HS-5 (cell line): ENCODE data around the gene IL23R.
"Not testable (repeated sequence)": the region's sequence is repeated elsewhere in the genome, so short reads cannot be mapped to it uniquely, and the experiment has no call there.

Source experiments
- DNase-seq: peaks from one replicate; pipeline ENCODE4 v3.0.0-alpha.2; 2012; ENCODE audit warnings: low read depth

The IL23R gene

GRCh38 chr1:67166196-67166595, at the start of gene IL23R:
TSS of gene IL23R (plus strand) at chr1:67166454. CDS start at chr1:67168121, 1,667 bp downstream.
- no peak for DNase-seq

- peak; percentile 20 for DNase-seq
Observed at GRCh38 chr1:67118191-67118590, 48.1 kb upstream of the IL23R start.

- no peak for DNase-seq
Observed at GRCh38 chr1:67118646-67119045, 47.6 kb upstream of the IL23R start.

- no peak for DNase-seq
Observed at GRCh38 chr1:67120855-67121619, 45.2 kb upstream of the IL23R start.

- DNase-seq = no peak
Observed at GRCh38 chr1:67124455-67124854, 41.8 kb upstream of the IL23R start.

- DNase-seq = no peak
Observed at GRCh38 chr1:67126111-67126746, 40.0 kb upstream of the IL23R start.

GRCh38 chr1:67126974-67127373, 39.3 kb upstream of the IL23R start:
- no peak for DNase-seq

GRCh38 chr1:67130673-67131072, 35.6 kb upstream of the IL23R start:
- DNase-seq = no peak

GRCh38 chr1:67133177-67133576, 33.1 kb upstream of the IL23R start:
- DNase-seq = no peak

- DNase-seq = no peak
Observed at GRCh38 chr1:67134695-67135094, 31.6 kb upstream of the IL23R start, which contains the start of gene C1orf141. TSS of gene C1orf141 (minus strand) at chr1:67134970. CDS start at chr1:67127240, 7,730 bp downstream.

GRCh38 chr1:67135354-67135753, 30.9 kb upstream of the IL23R start:
- no peak for DNase-seq

GRCh38 chr1:67137307-67137753, 28.9 kb upstream of the IL23R start:
- DNase-seq = no peak

GRCh38 chr1:67138813-67139499, 27.3 kb upstream of the IL23R start:
- no peak for DNase-seq

- no peak for DNase-seq
Observed at GRCh38 chr1:67140460-67140859, 25.8 kb upstream of the IL23R start.

- DNase-seq = not testable (repeated sequence)
Observed at GRCh38 chr1:67141832-67142231, 24.4 kb upstream of the IL23R start.

- no peak for DNase-seq
Observed at GRCh38 chr1:67142931-67143330, 23.3 kb upstream of the IL23R start.

GRCh38 chr1:67143966-67144365, 22.3 kb upstream of the IL23R start:
- no peak for DNase-seq

- no peak for DNase-seq
Observed at GRCh38 chr1:67144696-67145095, 21.6 kb upstream of the IL23R start.

- DNase-seq = no peak
Observed at GRCh38 chr1:67146101-67146500, 20.2 kb upstream of the IL23R start.

GRCh38 chr1:67146539-67146938, 19.7 kb upstream of the IL23R start:
- no peak for DNase-seq

GRCh38 chr1:67147973-67148372, 18.3 kb upstream of the IL23R start:
- DNase-seq = not testable (repeated sequence)

GRCh38 chr1:67148516-67149178, 17.6 kb upstream of the IL23R start:
- no peak for DNase-seq
